Ovary (tissue), 9 donors: ENCODE results near the gene PLB1. TPM values are rescaled to one million over a fixed set of nuclear protein-coding genes. Genes with fewer than 3 reads are reported as not detected.

ENCODE experiments used
- DNase-seq, 5 donors: peaks; one replicate each; pipeline ENCODE4 v3.0.0-alpha.2; 2019 to 2020
- H3K27ac ChIP-seq, 2 donors: fragments of 200-600 bp; one replicate each; pipeline versions ENCODE4 v1.5.1 to v1.8.0; 2019 to 2022
- H3K27me3 ChIP-seq: fragments of 200-600 bp; one replicate; pipeline ENCODE4 v1.8.0; 2022
- H3K36me3 ChIP-seq: fragments of 200-600 bp; sonication (generic); one replicate; pipeline ENCODE4 v1.5.1; 2019
- H3K4me1 ChIP-seq: one replicate; pipeline ENCODE4 v1.8.1; 2013; ENCODE audit warnings: mild to moderate bottlenecking, moderate library complexity; ENCODE audit not compliant: insufficient read depth
- H3K4me3 ChIP-seq: fragments of 200-600 bp; sonication (generic); one replicate; pipeline ENCODE4 v1.5.1; 2017
- H3K9me3 ChIP-seq, 2 donors: fragments of 200-600 bp in 1 of 2; sonication (generic) in 1 of 2; one replicate each; pipeline versions ENCODE4 v1.5.1 to v1.8.1; 2013 to 2019; ENCODE audit warnings: mild to moderate bottlenecking in 1 of 2, moderate library complexity in 1 of 2
- CTCF ChIP-seq, 3 donors: fragments of 450-650 bp in 2 of 3; fragments of 200-600 bp in 1 of 3; IDR thresholded peaks; one replicate each; pipeline versions ENCODE4 v1.5.1 to v1.8.0; 2016 to 2022; ENCODE audit warnings: antibody characterized with exemption in 3 of 3, mild to moderate bottlenecking in 1 of 3
- EP300 ChIP-seq: sonication (generic); formaldehyde crosslinking; IDR thresholded peaks from one replicate; pipeline ENCODE4 v1.6.1; 2017; ENCODE audit warnings: antibody characterized with exemption
- POLR2A ChIP-seq: fragments of 450-650 bp; IDR thresholded peaks from one replicate; pipeline ENCODE4 v1.6.1; 2017; ENCODE audit warnings: antibody characterized with exemption, mild to moderate bottlenecking, moderate library complexity
- WGBS, 3 donors: extraction: QIAGEN DNeasy Blood & Tissue Kit in 1 of 3; methylation state at CpG; one replicate each; pipeline versions ENCODE4 v1.1.5 to v1.1.7; 2013 to 2017; 5-methylcytosine and 5-hydroxymethylcytosine counted together
- intact Hi-C, 4 donors: fragments of 100-400 bp; cut with DNase I; formaldehyde crosslinking; loops; one replicate each; pipeline versions ENCODE4 v1.11.0 to v1.15.1; 2022 to 2023
- polyA plus RNA-seq, 2 donors: library from polyadenylated mRNA; stranded (reverse); fragments of 200-250 nt in 1 of 2; fragments of 350-450 nt in 1 of 2; fragmentation: Illumina TruSeq in 1 of 2; extraction: RNeasy Lipid Tissue Mini Kit (QIAGEN cat#74804) in 1 of 2; gene quantifications; one replicate each; pipeline ENCODE4 v1.2.3, GENCODE V29; 2013 to 2014
- total RNA-seq, 7 donors: library from RNA; depleted of rRNA in 2 of 7; stranded (reverse); fragments of >200 nt in 2 of 7; fragmentation: NEBNext Ultra II Directional in 3 of 7; extraction: Animal tissue kit (Norgen Biotek cat#: 25700) in 3 of 7; gene quantifications; one replicate each; pipeline versions ENCODE4 v1.1.0 to v1.2.4, GENCODE V29; 2016 to 2023
- donor health status: DM: no; HTN: no; CAD: no; lungs with moderate emphysema.
- donor health status: DM: no; HTN: no; CAD: no.
- donor health status: Bipolar disorder and iron deficiency.
- donor health status: DM: yes; HTN: yes; CAD: no.
- donor health status: DM: no; HTN: no; CAD: no.
- donor health status: DM: yes; HTN: yes; CAD: no.

Gene PLB1
- total and polyA plus RNA-seq, 9 donors = 0.99 to 9.3 (median 2.7) TPM

- no peaks in the 10 kb centered on the region for H3K9me3 ChIP-seq
- no peak overlapping the region for H3K4me3 ChIP-seq
- H3K4me1 ChIP-seq = no peaks in the 10 kb centered on the region
- no peak overlapping the region for H3K27ac ChIP-seq
- H3K27me3 ChIP-seq = no peaks in the 10 kb centered on the region
- no peaks in the 10 kb centered on the region for H3K36me3 ChIP-seq
- intact Hi-C loops = no loop called here
- no peak for DNase-seq
- WGBS, 3 donors = 88 to 95% (median 90%) methylated on average over 3 of the region's 3 CpGs
- TF ChIP-seq CTCF (IDR thresholded peaks at IDR 0.05) = no peak
- TF ChIP-seq POLR2A = no peak
- TF ChIP-seq EP300 = no peak
Measured at GRCh38 chr2:28475088-28475595, 20.7 kb upstream of the PLB1 start.

- Histone ChIP-seq H3K4me1 (no peaks in the 10 kb centered on the region), H3K36me3 (no peaks in the 10 kb centered on the region), H3K27me3 (no peaks in the 10 kb centered on the region), H3K27ac (no peak overlapping the region), H3K4me3 (no peak overlapping the region), H3K9me3 (no peaks in the 10 kb centered on the region)
- TF ChIP-seq EP300 (no peak), POLR2A (no peak), CTCF (IDR thresholded peaks at IDR 0.05) (no peak)
- no peak for DNase-seq
- WGBS, 3 donors = 93 to 97% (median 94%) methylated on average over 2 of the region's 2 CpGs
- intact Hi-C loops = no loop called here
Measured at GRCh38 chr2:28477087-28477486, 18.8 kb upstream of the PLB1 start.

GRCh38 chr2:28477645-28478044, 18.2 kb upstream of the PLB1 start:
- Histone ChIP-seq H3K36me3 (no peaks in the 10 kb centered on the region), H3K27ac (no peak overlapping the region), H3K9me3 (no peaks in the 10 kb centered on the region), H3K4me1 (no peaks in the 10 kb centered on the region), H3K27me3 (no peaks in the 10 kb centered on the region), H3K4me3 (no peak overlapping the region)
- TF ChIP-seq POLR2A = no peak
- no peak for TF ChIP-seq EP300
- TF ChIP-seq CTCF (IDR thresholded peaks at IDR 0.05) = no peak
- no peak for DNase-seq
- intact Hi-C loops = no loop called here
- 83 to 90% (median 87%) methylated on average over 3 of the region's 3 CpGs for WGBS, 3 donors

- Histone ChIP-seq H3K27ac (no peak overlapping the region), H3K4me1 (no peaks in the 10 kb centered on the region), H3K36me3 (no peaks in the 10 kb centered on the region), H3K9me3 (no peaks in the 10 kb centered on the region), H3K4me3 (no peak overlapping the region), H3K27me3 (no peaks in the 10 kb centered on the region)
- WGBS, 3 donors = 71 to 79% (median 76%) methylated on average over 5 of the region's 5 CpGs
- DNase-seq = no peak
- intact Hi-C loops = no loop called here
- TF ChIP-seq POLR2A = no peak
- TF ChIP-seq EP300 = no peak
- TF ChIP-seq CTCF (IDR thresholded peaks at IDR 0.05) = no peak
Measured at GRCh38 chr2:28480403-28481049, 15.3 kb upstream of the PLB1 start.
